K562 (cell line): Measurements from ENCODE around the gene OVOL1. TPM values are rescaled to one million over a fixed set of nuclear protein-coding genes. Genes with fewer than 3 reads are reported as not detected.

ENCODE experiments used
- ATAC-seq: fragments of 200-7000 bp; cut with Tn5 transposase; 3 replicates; pipeline ENCODE4 v1.9.1; 2020; ENCODE audit warnings: moderate library complexity
- BruUV-seq: library from RNA; stranded (reverse); fragments of 400-500 nt; replicated peaks from 2 replicates; lab custom pipeline; 2021; lab: Mats Ljungman, UMichigan
- CTCF ChIA-PET: fragments of 300-600 bp; formaldehyde crosslinking; extraction: SDS; loops from one replicate; lab custom pipeline; 2021; ENCODE audit warnings: low intra/inter-chr PET ratio; lab: Yijun Ruan, JAX
- POLR2A ChIA-PET: fragments of 300-600, 350-650 bp; sonication (Branson Sonifier 250); formaldehyde crosslinking; extraction: SDS; loops from one replicate; lab custom pipeline; 2021; ENCODE audit warnings: antibody characterized with exemption, inconsistent platforms; lab: Yijun Ruan, JAX
- DNase-seq, 4 experiments: peaks; one replicate each; pipeline versions ENCODE4 v3.0.0 to v3.0.0-alpha.2; 2011 to 2018; ENCODE audit warnings: low spot score in 3 of 4, mixed read lengths in 3 of 4; ENCODE audit errors: extremely low read depth in 1 of 4
- FAIRE-seq: peaks from 2 replicates; lab custom pipeline; 2011; peaks lifted over from hg19 to GRCh38; lab: Jason Lieb, UNC
- H2AFZ ChIP-seq: 2 replicates; pipeline ENCODE4 v1.6.0; 2011; ENCODE audit warnings: low read depth, low read length, control low read depth, inconsistent platforms
- H3K27ac ChIP-seq: fragments of 200-600 bp; 3 replicates; pipeline ENCODE4 v1.8.0; 2011; ENCODE audit warnings: low read depth, mild to moderate bottlenecking, control low read depth, inconsistent platforms, low read length, moderate library complexity, mixed read lengths; ENCODE audit errors: extremely low read depth
- H3K27me3 ChIP-seq, 2 experiments: fragments of 300-600 bp in 1 of 2; 2 replicates in 1 of 2; 3 replicates in 1 of 2; pipeline versions ENCODE4 v1.6.0 to v1.8.0; 2011; ENCODE audit warnings: inconsistent platforms in 2 of 2, low read length in 2 of 2, mild to moderate bottlenecking in 1 of 2, mixed read lengths in 1 of 2, moderate library complexity in 1 of 2; ENCODE audit not compliant: control insufficient read depth in 2 of 2, insufficient read depth in 2 of 2
- H3K36me3 ChIP-seq: fragments of 300-600 bp; 3 replicates; pipeline ENCODE4 v1.8.0; 2011; ENCODE audit warnings: mild to moderate bottlenecking, low read length, inconsistent platforms; ENCODE audit not compliant: control insufficient read depth, insufficient read depth
- H3K4me1 ChIP-seq, 2 experiments: fragments of 200-600 bp in 1 of 2; replicated peaks in 1 of 2; 2 replicates in 1 of 2; 3 replicates in 1 of 2; pipeline versions ENCODE4 v1.5.1 to v1.8.0; 2011; ENCODE audit warnings: inconsistent platforms in 2 of 2, low read length in 2 of 2, mild to moderate bottlenecking in 1 of 2, mixed read lengths in 1 of 2, moderate library complexity in 1 of 2; ENCODE audit not compliant: control insufficient read depth in 2 of 2, insufficient read depth in 2 of 2
- H3K4me2 ChIP-seq: 2 replicates; pipeline ENCODE4 v1.6.1; 2011; ENCODE audit warnings: low read length, control low read depth, inconsistent platforms, mixed read lengths; ENCODE audit not compliant: insufficient read depth
- H3K4me3 ChIP-seq: fragments of 200-600 bp; sonication (generic), shearing (Covaris generic); 2 replicates; pipeline ENCODE4 v1.5.1; 2016; ENCODE audit warnings: control low read depth, inconsistent platforms
- H3K79me2 ChIP-seq: fragments of 200-600 bp; 3 replicates; pipeline ENCODE4 v1.8.0; 2011; ENCODE audit warnings: low read length, inconsistent platforms; ENCODE audit not compliant: control insufficient read depth, insufficient read depth
- H3K9ac ChIP-seq, 2 experiments: 2 replicates each; pipeline versions ENCODE4 v1.6.0 to v1.6.1; 2011; ENCODE audit warnings: low read depth in 2 of 2, low read length in 2 of 2, control low read depth in 1 of 2, inconsistent platforms in 1 of 2, mild to moderate bottlenecking in 1 of 2, mixed read lengths in 1 of 2; ENCODE audit not compliant: insufficient read depth in 1 of 2
- H3K9me1 ChIP-seq: one replicate; pipeline ENCODE4 v1.6.0; 2011; ENCODE audit warnings: inconsistent platforms, mild to moderate bottlenecking, low read length, moderate library complexity; ENCODE audit not compliant: control insufficient read depth, insufficient read depth
- H3K9me3 ChIP-seq: replicated peaks from 2 replicates; pipeline ENCODE4 v1.5.1; 2011; ENCODE audit warnings: low read depth, low read length, inconsistent platforms; ENCODE audit not compliant: control insufficient read depth, insufficient read depth
- H4K20me1 ChIP-seq: replicated peaks from 2 replicates; pipeline ENCODE4 v1.6.1; 2011; ENCODE audit warnings: low read length, inconsistent platforms, mixed read lengths; ENCODE audit not compliant: control insufficient read depth, insufficient read depth
- CC2D1A ChIP-seq: fragments of 450-650 bp; IDR thresholded peaks from 2 replicates; pipeline ENCODE4 v1.6.1; 2017; ENCODE audit warnings: mild to moderate bottlenecking
- MEIS2 ChIP-seq: fragments of 450-650 bp; IDR thresholded peaks from 2 replicates; pipeline ENCODE4 v1.6.1; 2014; ENCODE audit warnings: mild to moderate bottlenecking; ENCODE audit not compliant: partially characterized antibody
- NFYB ChIP-seq: IDR thresholded peaks from 2 replicates; pipeline ENCODE4 v1.6.1; 2011; ENCODE audit warnings: mild to moderate bottlenecking, moderate library complexity; ENCODE audit not compliant: insufficient read length; ENCODE audit errors: extremely low read depth
- RAD21 ChIP-seq, 2 experiments: fragments of 250-450 bp in 1 of 2; fragments of 450-650 bp in 1 of 2; sonication (Bioruptor Pico) in 1 of 2; formaldehyde crosslinking in 1 of 2; IDR thresholded peaks in 1 of 2; conservative IDR thresholded peaks in 1 of 2; 2 replicates each; pipeline versions ENCODE4 v1.4.0 to v1.8.0; 2020 to 2022; ENCODE audit warnings: mild to moderate bottlenecking in 2 of 2, moderate library complexity in 1 of 2
- SMC3 ChIP-seq: conservative IDR thresholded peaks from 2 replicates; pipeline ENCODE4 v1.6.1; 2011; ENCODE audit warnings: low read depth, low read length, improper control_type of control experiment; ENCODE audit not compliant: insufficient read depth
- ZFP1 ChIP-seq: fragments of 450-650 bp; formaldehyde crosslinking; IDR thresholded peaks from 2 replicates; pipeline ENCODE4 v1.4.0; 2020; ENCODE audit warnings: mild to moderate bottlenecking, mixed read lengths
- ZFX ChIP-seq: sonication (generic); formaldehyde crosslinking; IDR thresholded peaks from 2 replicates; pipeline ENCODE4 v1.8.0; 2022; ENCODE audit warnings: mild to moderate bottlenecking, missing genetic modification reagents, moderate library complexity
- WGBS: fragments of 100-300 bp; shearing (Covaris generic); methylation state at CpG from one replicate; pipeline ENCODE4 v1.1.6; 2016; ENCODE audit warnings: low coverage, mixed read lengths; ENCODE audit not compliant: insufficient coverage; ENCODE audit errors: missing lambda C conversion rate; 5-methylcytosine and 5-hydroxymethylcytosine counted together
- in situ Hi-C: fragments of 300-500 bp; cut with MboI; formaldehyde crosslinking; loops from 4 replicates; pipeline ENCODE4 v1.15.0; 2018; ENCODE audit warnings: inconsistent platforms, mixed read lengths
- intact Hi-C: fragments of 100-400 bp; cut with micrococcal nuclease; formaldehyde crosslinking; loops from 2 replicates; pipeline ENCODE4 v1.14.2; 2022
- polyA plus RNA-seq, 8 experiments: library from polyadenylated mRNA; depleted of rRNA in 4 of 8; stranded (reverse) in 5 of 8; unstranded in 3 of 8; fragments of >200 nt; fragmentation: Nextera tagmentation in 2 of 8; fragmentation: Illumina TruSeq in 1 of 8; extraction: Ambion mirVana in 2 of 8; extraction: Trizol in 1 of 8; gene quantifications; 2 replicates each; pipeline versions ENCODE4 v1.2.1 to v1.2.3, GENCODE V29; 2011 to 2014; ENCODE audit warnings: inconsistent platforms in 1 of 8, missing spikeins in 1 of 8
- total RNA-seq, 7 experiments: library from RNA; depleted of rRNA in 6 of 7; stranded (reverse); fragments of >200 nt in 6 of 7; fragmentation: Illumina TruSeq in 2 of 7; extraction: Trizol in 2 of 7; gene quantifications; 2 replicates each; pipeline versions ENCODE4 v1.2.1 to v1.2.3, GENCODE V29; 2011 to 2021; ENCODE audit warnings: low replicate concordance in 1 of 7
- TF ChIP-seq, protein P1 (sequence below): fragments of 250-450 bp; sonication (Bioruptor Pico); IDR thresholded peaks from 2 replicates; pipeline ENCODE4 v1.5.0; 2021; ENCODE audit warnings: mild to moderate bottlenecking, borderline replicate concordance
- TF ChIP-seq, protein P2 (sequence below): fragments of 450-650 bp; IDR thresholded peaks from 2 replicates; pipeline ENCODE4 v1.7.1; 2018; ENCODE audit warnings: mild to moderate bottlenecking, low read depth; ENCODE audit not compliant: partially characterized antibody
- TF ChIP-seq, protein P3 (sequence below), 3 experiments: IDR thresholded peaks in 2 of 3; conservative IDR thresholded peaks in 1 of 3; 2 replicates each; pipeline ENCODE4 v1.5.1; 2011 to 2012; ENCODE audit warnings: low read length in 3 of 3, mild to moderate bottlenecking in 3 of 3, control low read depth in 2 of 3, improper control_type of control experiment in 1 of 3, inconsistent platforms in 1 of 3, low read depth in 1 of 3, mixed read lengths in 1 of 3, moderate library complexity in 1 of 3; ENCODE audit not compliant: insufficient read depth in 2 of 3
- TF ChIP-seq, protein P4 (sequence below): fragments of 450-650 bp; IDR thresholded peaks from 2 replicates; pipeline ENCODE4 v1.6.1; 2016

Gene OVOL1
- total and polyA plus RNA-seq, 9 of the 15 experiments (the other 6 are each of a cell fraction or from before 2014, with no cell fraction given): 0.09 TPM; not detected in 8

DNA sequence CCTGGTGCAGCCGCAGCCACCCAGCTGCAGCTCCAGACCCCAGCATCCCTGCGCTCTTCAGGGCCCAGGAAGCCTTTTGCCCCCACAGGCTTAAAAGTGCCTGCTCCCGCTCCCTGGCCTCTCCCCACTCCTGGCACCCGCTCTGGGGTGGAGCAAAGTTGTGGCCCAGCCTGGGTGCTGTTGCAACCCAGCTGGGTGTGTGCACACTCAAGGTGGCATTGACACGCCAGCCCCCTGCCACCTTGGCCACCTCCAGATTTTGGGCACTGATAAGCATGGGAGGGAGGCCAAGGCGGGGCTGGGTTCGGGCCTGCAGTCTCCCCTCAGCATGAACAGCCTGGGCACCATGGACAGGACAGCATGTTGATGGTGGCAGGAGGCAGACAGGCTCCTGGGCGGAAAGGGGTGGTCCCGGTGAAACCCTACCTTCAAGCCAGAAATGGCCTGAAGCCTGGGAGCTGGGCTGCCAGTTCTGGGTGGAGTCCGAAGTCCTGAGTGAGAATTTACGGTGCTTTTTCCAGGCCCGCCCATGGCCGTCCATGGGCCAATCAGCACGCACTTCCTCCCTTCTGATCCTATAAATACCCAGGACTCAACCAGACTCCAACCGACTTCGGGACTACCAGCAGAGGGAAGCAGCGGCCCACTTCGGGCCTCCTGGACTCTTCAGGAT is 42.7 kb upstream of the OVOL1 start:
- peak overlapping the region; percentile 38; the same call in 1 of the 2 replicates for H2AFZ ChIP-seq
- FAIRE-seq: no peak
- BruUV-seq: no TSS peak
- WGBS: 27% methylated on average over 18 of the region's 18 CpGs
- H3K4me1 ChIP-seq: peaks cover 4 to 15% of the 10 kb centered on the region in 2 experiments; a peak in 3 of 5 replicates
- CTCF ChIA-PET: interaction anchor here (1.0 to 2.0 kb wide), 3 partner anchors 13 to 74 kb away, joined by 3 to 9 read pairs (median 6); no protein-coding TSS in a partner anchor
- H3K36me3 ChIP-seq: no peaks in the 10 kb centered on the region
- H3K27me3 ChIP-seq: peaks cover 9 to 19% of the 10 kb centered on the region in 2 experiments; a peak in 4 of 5 replicates
- no peaks in the 10 kb centered on the region; the same call in 1 of the 2 replicates for H3K9me3 ChIP-seq
- no peaks in the 10 kb centered on the region for H4K20me1 ChIP-seq
- in situ Hi-C loops (no loop called here), intact Hi-C loops (loop anchor here (1.0 kb wide), 1 partner anchor 74 kb away; no protein-coding TSS in a partner anchor)
- no peak overlapping the region for H3K27ac ChIP-seq
- POLR2A ChIA-PET: interaction anchor here (0.6 to 1.4 kb wide), 7 partner anchors 20 to 490 kb away, joined by 3 to 4 read pairs (median 3); partner anchors contain the start of gene RNASEH2C
- peak; percentile 99 for ATAC-seq
- no peaks in the 10 kb centered on the region for H3K79me2 ChIP-seq
- H3K9ac ChIP-seq: no peak overlapping the region
- no peak overlapping the region; the same call in 1 of the 2 replicates for H3K4me2 ChIP-seq
- DNase-seq: peak; percentile 32 to 67 (median 52)
- no peak overlapping the region for H3K4me3 ChIP-seq
- H3K9me1 ChIP-seq: no peaks in the 10 kb centered on the region
- TF ChIP-seq, protein P1, sequence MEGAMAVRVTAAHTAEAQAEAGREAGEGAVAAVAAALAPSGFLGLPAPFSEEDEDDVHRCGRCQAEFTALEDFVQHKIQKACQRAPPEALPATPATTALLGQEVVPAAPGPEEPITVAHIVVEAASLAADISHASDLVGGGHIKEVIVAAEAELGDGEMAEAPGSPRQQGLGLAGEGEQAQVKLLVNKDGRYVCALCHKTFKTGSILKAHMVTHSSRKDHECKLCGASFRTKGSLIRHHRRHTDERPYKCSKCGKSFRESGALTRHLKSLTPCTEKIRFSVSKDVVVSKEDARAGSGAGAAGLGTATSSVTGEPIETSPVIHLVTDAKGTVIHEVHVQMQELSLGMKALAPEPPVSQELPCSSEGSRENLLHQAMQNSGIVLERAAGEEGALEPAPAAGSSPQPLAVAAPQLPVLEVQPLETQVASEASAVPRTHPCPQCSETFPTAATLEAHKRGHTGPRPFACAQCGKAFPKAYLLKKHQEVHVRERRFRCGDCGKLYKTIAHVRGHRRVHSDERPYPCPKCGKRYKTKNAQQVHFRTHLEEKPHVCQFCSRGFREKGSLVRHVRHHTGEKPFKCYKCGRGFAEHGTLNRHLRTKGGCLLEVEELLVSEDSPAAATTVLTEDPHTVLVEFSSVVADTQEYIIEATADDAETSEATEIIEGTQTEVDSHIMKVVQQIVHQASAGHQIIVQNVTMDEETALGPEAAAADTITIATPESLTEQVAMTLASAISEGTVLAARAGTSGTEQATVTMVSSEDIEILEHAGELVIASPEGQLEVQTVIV (CRISPR knock-in tag): no peak
- TF ChIP-seq CC2D1A: 0 out of 2 replicates have a peak, but pooled peaks have one; percentile 38
- TF ChIP-seq ZFX (CRISPR knock-in tag): 0 out of 2 replicates have a peak, but pooled peaks have one; percentile 9
- TF ChIP-seq NFYB: peak; percentile 87
- TF ChIP-seq, protein P2, sequence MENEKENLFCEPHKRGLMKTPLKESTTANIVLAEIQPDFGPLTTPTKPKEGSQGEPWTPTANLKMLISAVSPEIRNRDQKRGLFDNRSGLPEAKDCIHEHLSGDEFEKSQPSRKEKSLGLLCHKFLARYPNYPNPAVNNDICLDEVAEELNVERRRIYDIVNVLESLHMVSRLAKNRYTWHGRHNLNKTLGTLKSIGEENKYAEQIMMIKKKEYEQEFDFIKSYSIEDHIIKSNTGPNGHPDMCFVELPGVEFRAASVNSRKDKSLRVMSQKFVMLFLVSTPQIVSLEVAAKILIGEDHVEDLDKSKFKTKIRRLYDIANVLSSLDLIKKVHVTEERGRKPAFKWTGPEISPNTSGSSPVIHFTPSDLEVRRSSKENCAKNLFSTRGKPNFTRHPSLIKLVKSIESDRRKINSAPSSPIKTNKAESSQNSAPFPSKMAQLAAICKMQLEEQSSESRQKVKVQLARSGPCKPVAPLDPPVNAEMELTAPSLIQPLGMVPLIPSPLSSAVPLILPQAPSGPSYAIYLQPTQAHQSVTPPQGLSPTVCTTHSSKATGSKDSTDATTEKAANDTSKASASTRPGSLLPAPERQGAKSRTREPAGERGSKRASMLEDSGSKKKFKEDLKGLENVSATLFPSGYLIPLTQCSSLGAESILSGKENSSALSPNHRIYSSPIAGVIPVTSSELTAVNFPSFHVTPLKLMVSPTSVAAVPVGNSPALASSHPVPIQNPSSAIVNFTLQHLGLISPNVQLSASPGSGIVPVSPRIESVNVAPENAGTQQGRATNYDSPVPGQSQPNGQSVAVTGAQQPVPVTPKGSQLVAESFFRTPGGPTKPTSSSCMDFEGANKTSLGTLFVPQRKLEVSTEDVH: no peak
- no peak for TF ChIP-seq ZFP1 (CRISPR knock-in tag)
- TF ChIP-seq, protein P3, sequence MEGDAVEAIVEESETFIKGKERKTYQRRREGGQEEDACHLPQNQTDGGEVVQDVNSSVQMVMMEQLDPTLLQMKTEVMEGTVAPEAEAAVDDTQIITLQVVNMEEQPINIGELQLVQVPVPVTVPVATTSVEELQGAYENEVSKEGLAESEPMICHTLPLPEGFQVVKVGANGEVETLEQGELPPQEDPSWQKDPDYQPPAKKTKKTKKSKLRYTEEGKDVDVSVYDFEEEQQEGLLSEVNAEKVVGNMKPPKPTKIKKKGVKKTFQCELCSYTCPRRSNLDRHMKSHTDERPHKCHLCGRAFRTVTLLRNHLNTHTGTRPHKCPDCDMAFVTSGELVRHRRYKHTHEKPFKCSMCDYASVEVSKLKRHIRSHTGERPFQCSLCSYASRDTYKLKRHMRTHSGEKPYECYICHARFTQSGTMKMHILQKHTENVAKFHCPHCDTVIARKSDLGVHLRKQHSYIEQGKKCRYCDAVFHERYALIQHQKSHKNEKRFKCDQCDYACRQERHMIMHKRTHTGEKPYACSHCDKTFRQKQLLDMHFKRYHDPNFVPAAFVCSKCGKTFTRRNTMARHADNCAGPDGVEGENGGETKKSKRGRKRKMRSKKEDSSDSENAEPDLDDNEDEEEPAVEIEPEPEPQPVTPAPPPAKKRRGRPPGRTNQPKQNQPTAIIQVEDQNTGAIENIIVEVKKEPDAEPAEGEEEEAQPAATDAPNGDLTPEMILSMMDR (IDR thresholded peaks at IDR 0.05 in 2 of 3, conservative IDR thresholded peaks at IDR 0.05 in 1 of 3; ENCODE audit: insufficient read depth in 2 of 3, low read depth in 1 of 3, low read length in 3 of 3): peak; percentile 64 to 90 (median 78)
- TF ChIP-seq, protein P4, sequence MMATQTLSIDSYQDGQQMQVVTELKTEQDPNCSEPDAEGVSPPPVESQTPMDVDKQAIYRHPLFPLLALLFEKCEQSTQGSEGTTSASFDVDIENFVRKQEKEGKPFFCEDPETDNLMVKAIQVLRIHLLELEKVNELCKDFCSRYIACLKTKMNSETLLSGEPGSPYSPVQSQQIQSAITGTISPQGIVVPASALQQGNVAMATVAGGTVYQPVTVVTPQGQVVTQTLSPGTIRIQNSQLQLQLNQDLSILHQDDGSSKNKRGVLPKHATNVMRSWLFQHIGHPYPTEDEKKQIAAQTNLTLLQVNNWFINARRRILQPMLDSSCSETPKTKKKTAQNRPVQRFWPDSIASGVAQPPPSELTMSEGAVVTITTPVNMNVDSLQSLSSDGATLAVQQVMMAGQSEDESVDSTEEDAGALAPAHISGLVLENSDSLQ: 0 out of 2 replicates have a peak, but pooled peaks have one; percentile 36
- TF ChIP-seq RAD21 (CRISPR knock-in tag; conservative IDR thresholded peaks at IDR 0.05 in 1 of 2, IDR thresholded peaks at IDR 0.05 in 1 of 2): peak; percentile 28 to 83; a peak in 3 of 4 replicates
- TF ChIP-seq SMC3: peak; percentile 35; the same call in 1 of the 2 replicates
- TF ChIP-seq MEIS2: peak; percentile 30
